Breast epithelium (tissue), 4 donors: Measurements from ENCODE around the gene CPTP. TPM values are rescaled to one million over a fixed set of nuclear protein-coding genes. Genes with fewer than 3 reads are reported as not detected.

ENCODE experiments used
- DNase-seq, 2 donors: peaks; one replicate each; pipeline ENCODE4 v3.0.0-alpha.2; 2019; ENCODE audit warnings: low spot score in 2 of 2
- H3K27ac ChIP-seq, 2 donors: fragments of 200-600 bp; sonication (generic) in 1 of 2; one replicate each; pipeline ENCODE4 v1.5.1; 2016 to 2019; ENCODE audit warnings: mild to moderate bottlenecking in 1 of 2
- H3K27me3 ChIP-seq, 2 donors: fragments of 200-600 bp; sonication (generic) in 1 of 2; one replicate each; pipeline versions ENCODE4 v1.5.1 to v1.6.0; 2017 to 2019; ENCODE audit warnings: control low read depth in 1 of 2, mild to moderate bottlenecking in 1 of 2
- H3K36me3 ChIP-seq: fragments of 200-600 bp; one replicate; pipeline ENCODE4 v1.5.1; 2019
- H3K4me1 ChIP-seq, 2 donors: fragments of 200-600 bp; sonication (generic); one replicate each; pipeline ENCODE4 v1.5.1; 2016 to 2019; ENCODE audit warnings: control low read depth in 1 of 2
- H3K4me3 ChIP-seq, 3 donors: fragments of 200-600 bp; sonication (generic); 1 replicate in 2 of 3; 2 replicates in 1 of 3; pipeline ENCODE4 v1.5.1; 2016 to 2019; ENCODE audit warnings: mild to moderate bottlenecking in 3 of 3, moderate library complexity in 2 of 3
- H3K9me3 ChIP-seq, 2 donors: fragments of 200-600 bp; sonication (generic) in 1 of 2; one replicate each; pipeline ENCODE4 v1.5.1; 2016 to 2019; ENCODE audit warnings: control low read depth in 1 of 2
- POLR2A ChIP-seq: fragments of 450-650 bp; IDR thresholded peaks from one replicate; pipeline ENCODE4 v1.6.1; 2016; ENCODE audit warnings: antibody characterized with exemption, mild to moderate bottlenecking, moderate library complexity
- POLR2AphosphoS5 ChIP-seq, 3 donors: sonication (generic); formaldehyde crosslinking; IDR thresholded peaks; one replicate each; pipeline ENCODE4 v1.6.1; 2017; ENCODE audit warnings: antibody characterized with exemption in 3 of 3
- intact Hi-C: fragments of 100-400 bp; cut with DNase I; formaldehyde crosslinking; loops from one replicate; pipeline ENCODE4 v1.15.1; 2023; ENCODE audit warnings: low total_unique reads
- total RNA-seq, 3 donors: library from RNA; depleted of rRNA; stranded (reverse); fragments of >200 nt; gene quantifications; one replicate each; pipeline ENCODE4 v1.1.0, GENCODE V29; 2016
- TF ChIP-seq, protein P1 (sequence below), 3 donors: fragments of 450-650 bp; IDR thresholded peaks; one replicate each; pipeline ENCODE4 v1.5.1; 2016 to 2017; ENCODE audit warnings: antibody characterized with exemption in 3 of 3, mild to moderate bottlenecking in 3 of 3, moderate library complexity in 3 of 3

The CPTP gene
- total RNA-seq, 3 donors from 2014 or later = 9.0 to 16.4 (median 13.4) TPM

DNA sequence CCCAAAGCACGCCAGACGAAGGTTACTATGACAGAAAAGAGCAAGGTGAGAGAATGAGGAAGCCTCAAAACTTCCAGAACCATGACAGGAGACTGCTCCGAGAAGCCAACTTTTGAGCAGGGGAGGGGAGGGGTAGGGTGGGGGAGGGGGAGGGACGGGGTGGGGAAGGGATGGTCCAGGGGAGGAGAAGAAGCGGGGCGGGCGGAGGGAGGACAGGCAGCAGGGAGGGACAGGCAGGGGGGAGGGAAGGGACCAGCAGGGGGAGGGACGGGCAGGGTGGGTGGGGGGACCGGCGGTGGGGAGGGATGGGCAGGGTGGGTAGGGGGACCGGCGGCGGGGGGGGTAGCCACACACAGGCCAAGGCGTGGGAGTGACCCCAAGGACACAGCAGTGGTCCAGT, 2.2 kb upstream of the CPTP start:
- DNase-seq = no peak
- H3K4me1 ChIP-seq = peaks cover 10 to 26% of the 10 kb centered on the region in 2 donors
- TF ChIP-seq POLR2AphosphoS5 (IDR thresholded peaks at IDR 0.05) = no peak
- H3K36me3 ChIP-seq = no peaks in the 10 kb centered on the region
- no peaks in the 10 kb centered on the region for H3K27me3 ChIP-seq
- no peak overlapping the region for H3K27ac ChIP-seq
- intact Hi-C loops = no loop called here
- H3K9me3 ChIP-seq = no peaks in the 10 kb centered on the region
- H3K4me3 ChIP-seq = peak overlapping the region in 1 of 3 donors; percentile 100

- no peak for TF ChIP-seq POLR2A
- TF ChIP-seq, protein P1, sequence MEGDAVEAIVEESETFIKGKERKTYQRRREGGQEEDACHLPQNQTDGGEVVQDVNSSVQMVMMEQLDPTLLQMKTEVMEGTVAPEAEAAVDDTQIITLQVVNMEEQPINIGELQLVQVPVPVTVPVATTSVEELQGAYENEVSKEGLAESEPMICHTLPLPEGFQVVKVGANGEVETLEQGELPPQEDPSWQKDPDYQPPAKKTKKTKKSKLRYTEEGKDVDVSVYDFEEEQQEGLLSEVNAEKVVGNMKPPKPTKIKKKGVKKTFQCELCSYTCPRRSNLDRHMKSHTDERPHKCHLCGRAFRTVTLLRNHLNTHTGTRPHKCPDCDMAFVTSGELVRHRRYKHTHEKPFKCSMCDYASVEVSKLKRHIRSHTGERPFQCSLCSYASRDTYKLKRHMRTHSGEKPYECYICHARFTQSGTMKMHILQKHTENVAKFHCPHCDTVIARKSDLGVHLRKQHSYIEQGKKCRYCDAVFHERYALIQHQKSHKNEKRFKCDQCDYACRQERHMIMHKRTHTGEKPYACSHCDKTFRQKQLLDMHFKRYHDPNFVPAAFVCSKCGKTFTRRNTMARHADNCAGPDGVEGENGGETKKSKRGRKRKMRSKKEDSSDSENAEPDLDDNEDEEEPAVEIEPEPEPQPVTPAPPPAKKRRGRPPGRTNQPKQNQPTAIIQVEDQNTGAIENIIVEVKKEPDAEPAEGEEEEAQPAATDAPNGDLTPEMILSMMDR (IDR thresholded peaks at IDR 0.05) = no peak
- TF ChIP-seq POLR2AphosphoS5 (IDR thresholded peaks at IDR 0.05) = no peak
- Histone ChIP-seq H3K4me3 (peak overlapping the region in 1 of 3 donors; percentile 100), H3K27ac (no peak overlapping the region), H3K9me3 (no peaks in the 10 kb centered on the region), H3K27me3 (no peaks in the 10 kb centered on the region), H3K36me3 (no peaks in the 10 kb centered on the region), H3K4me1 (peaks cover 10 to 23% of the 10 kb centered on the region in 2 donors)
- intact Hi-C loops = no loop called here
- DNase-seq = no peak
These were observed 1.6 kb upstream of the CPTP start for GRCh38 chr1:1322952-1323351.

DNA sequence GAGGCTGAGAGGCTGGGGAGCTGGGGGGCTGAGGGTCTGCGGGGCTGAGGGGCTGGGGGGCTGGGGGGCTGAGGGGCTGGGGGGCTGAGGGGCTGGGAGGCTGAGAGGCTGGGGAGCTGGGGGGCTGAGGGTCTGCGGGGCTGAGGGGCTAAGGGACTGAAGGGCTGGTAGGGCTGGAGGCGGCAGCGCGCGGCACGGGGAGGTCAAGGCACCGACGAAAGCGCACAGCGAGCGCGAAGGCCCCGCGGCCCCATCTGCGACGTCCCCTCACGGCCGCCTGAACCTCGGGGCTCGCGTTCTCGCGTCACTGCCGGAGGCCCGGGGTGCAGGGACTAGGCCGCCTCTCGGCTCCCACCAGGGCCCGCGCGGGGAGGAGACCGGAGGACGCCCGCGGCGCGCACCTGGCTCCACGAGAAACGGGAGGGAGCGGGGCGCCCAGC, 498 bp upstream of the CPTP start:
- no peaks in the 10 kb centered on the region for H3K27me3 ChIP-seq
- H3K27ac ChIP-seq = peak overlapping the region; percentile 91 to 93
- peaks cover 10 to 17% of the 10 kb centered on the region in 2 donors for H3K4me1 ChIP-seq
- no peak for DNase-seq
- H3K36me3 ChIP-seq = no peaks in the 10 kb centered on the region
- H3K9me3 ChIP-seq = no peaks in the 10 kb centered on the region
- peak overlapping the region; percentile 96 to 100 (median 98) for H3K4me3 ChIP-seq
- no peak for TF ChIP-seq POLR2AphosphoS5 (IDR thresholded peaks at IDR 0.05)
- TF ChIP-seq, protein P1 (IDR thresholded peaks at IDR 0.05) = no peak
- no peak for TF ChIP-seq POLR2A
- intact Hi-C loops = no loop called here

- Histone ChIP-seq H3K4me3 (peak overlapping the region; percentile 96 to 100 (median 98)), H3K9me3 (no peaks in the 10 kb centered on the region), H3K27ac (peak overlapping the region; percentile 91 to 93), H3K4me1 (peaks cover 10 to 17% of the 10 kb centered on the region in 2 donors), H3K27me3 (no peaks in the 10 kb centered on the region), H3K36me3 (no peaks in the 10 kb centered on the region)
- intact Hi-C loops = loop anchor here (1.0 kb wide), 1 partner anchor 26 kb away; no protein-coding TSS in a partner anchor
- DNase-seq = peak; percentile 59 to 69
- TF ChIP-seq, protein P1 (IDR thresholded peaks at IDR 0.05) = no peak
- TF ChIP-seq POLR2A = no peak
- no peak for TF ChIP-seq POLR2AphosphoS5 (IDR thresholded peaks at IDR 0.05)
These were observed 879 bp downstream of the CPTP start for GRCh38 chr1:1325288-1326074.

DNA sequence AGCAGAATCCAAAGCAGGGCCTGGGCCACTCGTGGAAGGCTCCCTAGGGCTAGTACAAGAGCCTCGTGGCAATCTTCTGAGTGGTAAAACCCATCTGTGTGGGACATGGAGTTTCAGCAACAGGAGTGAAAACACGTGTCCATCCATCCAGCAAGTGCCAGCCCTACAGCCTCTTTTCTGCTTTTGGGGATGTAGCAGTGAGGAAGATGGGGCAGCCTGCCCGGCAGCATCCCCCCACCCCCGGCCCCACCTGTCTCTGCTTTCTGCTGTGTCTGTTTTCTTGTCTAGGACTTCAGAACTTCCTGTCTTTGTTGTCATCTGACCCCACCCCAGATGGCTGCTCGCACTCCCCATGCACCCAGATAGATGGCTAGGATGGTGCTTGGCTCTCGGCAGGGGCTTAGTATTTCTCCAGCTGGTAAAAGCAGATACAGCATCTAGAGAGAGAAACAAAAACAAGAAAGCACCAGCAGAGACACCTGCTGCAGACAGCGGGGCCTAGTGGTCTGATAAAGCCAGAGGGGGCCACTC, 1.5 kb downstream of the CPTP start:
- Histone ChIP-seq H3K4me1 (peaks cover 10 to 17% of the 10 kb centered on the region in 2 donors), H3K9me3 (no peaks in the 10 kb centered on the region), H3K27me3 (no peaks in the 10 kb centered on the region), H3K27ac (peak overlapping the region; percentile 91 to 93), H3K4me3 (peak overlapping the region; percentile 96 to 100 (median 98)), H3K36me3 (no peaks in the 10 kb centered on the region)
- TF ChIP-seq POLR2A = no peak
- DNase-seq = no peak
- intact Hi-C loops = no loop called here

DNA sequence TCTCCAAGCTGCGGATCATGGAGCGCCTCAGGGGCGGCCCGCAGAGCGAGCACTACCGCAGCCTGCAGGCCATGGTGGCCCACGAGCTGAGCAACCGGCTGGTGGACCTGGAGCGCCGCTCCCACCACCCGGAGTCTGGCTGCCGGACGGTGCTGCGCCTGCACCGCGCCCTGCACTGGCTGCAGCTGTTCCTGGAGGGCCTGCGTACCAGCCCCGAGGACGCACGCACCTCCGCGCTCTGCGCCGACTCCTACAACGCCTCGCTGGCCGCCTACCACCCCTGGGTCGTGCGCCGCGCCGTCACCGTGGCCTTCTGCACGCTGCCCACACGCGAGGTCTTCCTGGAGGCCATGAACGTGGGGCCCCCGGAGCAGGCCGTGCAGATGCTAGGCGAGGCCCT, 2.7 kb downstream of the CPTP start:
- H3K27ac ChIP-seq = no peak overlapping the region
- H3K4me3 ChIP-seq = no peak overlapping the region
- no peaks in the 10 kb centered on the region for H3K36me3 ChIP-seq
- TF ChIP-seq POLR2A (no peak), POLR2AphosphoS5 (IDR thresholded peaks at IDR 0.05) (no peak)
- TF ChIP-seq, protein P1 (IDR thresholded peaks at IDR 0.05) = no peak
- no peak for DNase-seq
- peaks cover 13 to 19% of the 10 kb centered on the region in 2 donors for H3K4me1 ChIP-seq
- H3K9me3 ChIP-seq = no peaks in the 10 kb centered on the region
- no peaks in the 10 kb centered on the region for H3K27me3 ChIP-seq
- intact Hi-C loops = no loop called here
